Cardiac muscle cell (in vitro differentiated cells and primary cell): ENCODE measurements around the gene KY. TPM values are rescaled to one million over a fixed set of nuclear protein-coding genes. Genes with fewer than 3 reads are reported as not detected.

Experiments
- DNase-seq, 2 donors: peaks; one replicate each; pipeline versions ENCODE4 v3.0.0 to v3.0.0-alpha.2; 2010 to 2017; ENCODE audit warnings: low read depth in 1 of 2, low spot score in 1 of 2
- H3K27ac ChIP-seq: fragments of 200-600 bp; sonication (generic); 2 replicates; pipeline ENCODE4 v1.5.1; 2016
- H3K27me3 ChIP-seq: fragments of 200-600 bp; sonication (generic); 2 replicates; pipeline ENCODE4 v1.6.0; 2016; ENCODE audit warnings: control low read depth
- H3K36me3 ChIP-seq: fragments of 200-600 bp; sonication (generic); 2 replicates; pipeline ENCODE4 v1.5.1; 2016; ENCODE audit warnings: control low read depth
- H3K4me1 ChIP-seq: fragments of 200-600 bp; sonication (generic); 2 replicates; pipeline ENCODE4 v1.8.1; 2017; ENCODE audit warnings: low read depth, mild to moderate bottlenecking, mixed run types
- H3K4me3 ChIP-seq: fragments of 200-600 bp; sonication (generic); 2 replicates; pipeline ENCODE4 v1.5.1; 2016; ENCODE audit warnings: mild to moderate bottlenecking
- H3K9me3 ChIP-seq: fragments of 200-600 bp; sonication (generic); 2 replicates; pipeline ENCODE4 v1.5.1; 2017; ENCODE audit warnings: low read depth, mild to moderate bottlenecking, control low read depth
- polyA plus RNA-seq: library from polyadenylated mRNA; unstranded; fragments of >200 nt; fragmentation: Nextera tagmentation; extraction: Ambion mirVana; gene quantifications from 2 replicates; pipeline ENCODE4 v1.2.1, GENCODE V29; 2016
- total RNA-seq: library from RNA; depleted of rRNA; stranded (reverse); fragments of >200 nt; gene quantifications from 2 replicates; pipeline ENCODE4 v1.2.3, GENCODE V29; 2016
- TF ChIP-seq, protein P1 (sequence below): IDR thresholded peaks from 2 replicates; pipeline ENCODE4 v1.5.1; 2012; ENCODE audit warnings: low read depth, mild to moderate bottlenecking, low read length

KY gene
- total and polyA plus RNA-seq, 2 experiments from 2014 or later = 0.35 to 1.2 TPM

DNA sequence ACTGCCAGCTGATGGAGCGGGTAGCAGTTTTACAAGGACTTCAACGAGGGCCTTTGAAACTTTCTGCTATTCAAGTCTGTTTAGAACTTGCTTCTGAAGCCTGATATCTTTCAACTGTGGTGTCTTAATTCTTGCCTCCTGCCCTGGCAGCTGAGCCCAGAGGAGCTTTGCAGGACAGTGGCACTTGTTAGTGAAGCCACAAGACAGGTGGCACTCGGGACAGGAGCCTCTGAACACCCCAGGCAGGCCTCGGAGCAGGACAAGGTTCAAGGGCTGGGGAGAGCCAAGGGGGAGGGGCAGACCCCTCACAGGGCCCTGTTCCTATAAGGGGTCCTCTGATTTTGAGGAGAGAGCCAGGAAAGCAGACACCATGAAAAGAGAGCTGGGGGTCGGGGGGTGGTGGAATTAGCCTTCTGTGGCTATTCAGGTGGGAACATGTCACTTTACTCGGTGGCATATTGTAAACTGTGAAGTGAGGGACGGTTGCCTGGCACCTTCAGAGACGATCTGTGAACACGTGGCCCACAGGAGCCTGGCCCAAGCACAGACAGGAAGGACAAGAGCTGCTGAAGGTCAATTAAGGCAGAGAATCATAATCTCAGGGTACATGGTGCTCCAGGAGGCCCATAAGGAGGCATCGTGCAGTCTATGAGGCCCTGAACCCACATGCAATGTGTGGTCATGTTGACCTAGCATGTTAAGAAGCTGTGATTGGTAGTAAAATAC is 30.1 kb upstream of the KY start:
- Histone ChIP-seq H3K27ac (no peak overlapping the region), H3K4me3 (no peak overlapping the region), H3K9me3 (no peaks in the 10 kb centered on the region), H3K27me3 (peaks cover 60% of the 10 kb centered on the region), H3K4me1 (no peaks in the 10 kb centered on the region), H3K36me3 (no peaks in the 10 kb centered on the region)
- DNase-seq = no peak
- TF ChIP-seq, protein P1, sequence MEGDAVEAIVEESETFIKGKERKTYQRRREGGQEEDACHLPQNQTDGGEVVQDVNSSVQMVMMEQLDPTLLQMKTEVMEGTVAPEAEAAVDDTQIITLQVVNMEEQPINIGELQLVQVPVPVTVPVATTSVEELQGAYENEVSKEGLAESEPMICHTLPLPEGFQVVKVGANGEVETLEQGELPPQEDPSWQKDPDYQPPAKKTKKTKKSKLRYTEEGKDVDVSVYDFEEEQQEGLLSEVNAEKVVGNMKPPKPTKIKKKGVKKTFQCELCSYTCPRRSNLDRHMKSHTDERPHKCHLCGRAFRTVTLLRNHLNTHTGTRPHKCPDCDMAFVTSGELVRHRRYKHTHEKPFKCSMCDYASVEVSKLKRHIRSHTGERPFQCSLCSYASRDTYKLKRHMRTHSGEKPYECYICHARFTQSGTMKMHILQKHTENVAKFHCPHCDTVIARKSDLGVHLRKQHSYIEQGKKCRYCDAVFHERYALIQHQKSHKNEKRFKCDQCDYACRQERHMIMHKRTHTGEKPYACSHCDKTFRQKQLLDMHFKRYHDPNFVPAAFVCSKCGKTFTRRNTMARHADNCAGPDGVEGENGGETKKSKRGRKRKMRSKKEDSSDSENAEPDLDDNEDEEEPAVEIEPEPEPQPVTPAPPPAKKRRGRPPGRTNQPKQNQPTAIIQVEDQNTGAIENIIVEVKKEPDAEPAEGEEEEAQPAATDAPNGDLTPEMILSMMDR = no peak

DNA sequence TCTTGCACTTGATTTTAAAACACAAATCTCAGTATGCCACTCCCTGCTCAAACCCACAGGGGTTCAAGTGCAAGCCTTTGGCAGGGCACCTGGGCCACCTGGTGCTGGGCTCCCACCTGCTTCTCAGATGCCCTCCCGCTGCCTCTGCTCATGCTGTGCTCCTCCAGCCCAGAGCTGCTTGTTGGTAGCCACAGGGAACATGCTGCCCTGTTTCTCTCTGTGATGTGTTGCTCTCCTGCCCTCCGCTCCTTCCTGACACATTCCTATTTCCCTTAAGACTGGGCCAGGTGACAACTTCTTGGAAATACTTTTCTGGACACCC is 27.1 kb upstream of the KY start:
- H3K36me3 ChIP-seq = no peaks in the 10 kb centered on the region
- DNase-seq = no peak
- no peaks in the 10 kb centered on the region for H3K4me1 ChIP-seq
- TF ChIP-seq, protein P1 = no peak
- H3K27me3 ChIP-seq = peaks cover 40% of the 10 kb centered on the region
- no peak overlapping the region for H3K27ac ChIP-seq
- no peaks in the 10 kb centered on the region for H3K9me3 ChIP-seq
- H3K4me3 ChIP-seq = no peak overlapping the region

GRCh38 chr3:134677196-134677986 is 26.6 kb upstream of the KY start:
- no peaks in the 10 kb centered on the region for H3K4me1 ChIP-seq
- no peak overlapping the region for H3K4me3 ChIP-seq
- peak; percentile 22 to 47 for DNase-seq
- no peak overlapping the region for H3K27ac ChIP-seq
- TF ChIP-seq, protein P1 = peak; percentile 71
- H3K36me3 ChIP-seq = no peaks in the 10 kb centered on the region
- peaks cover 34% of the 10 kb centered on the region for H3K27me3 ChIP-seq
- no peaks in the 10 kb centered on the region for H3K9me3 ChIP-seq

DNA sequence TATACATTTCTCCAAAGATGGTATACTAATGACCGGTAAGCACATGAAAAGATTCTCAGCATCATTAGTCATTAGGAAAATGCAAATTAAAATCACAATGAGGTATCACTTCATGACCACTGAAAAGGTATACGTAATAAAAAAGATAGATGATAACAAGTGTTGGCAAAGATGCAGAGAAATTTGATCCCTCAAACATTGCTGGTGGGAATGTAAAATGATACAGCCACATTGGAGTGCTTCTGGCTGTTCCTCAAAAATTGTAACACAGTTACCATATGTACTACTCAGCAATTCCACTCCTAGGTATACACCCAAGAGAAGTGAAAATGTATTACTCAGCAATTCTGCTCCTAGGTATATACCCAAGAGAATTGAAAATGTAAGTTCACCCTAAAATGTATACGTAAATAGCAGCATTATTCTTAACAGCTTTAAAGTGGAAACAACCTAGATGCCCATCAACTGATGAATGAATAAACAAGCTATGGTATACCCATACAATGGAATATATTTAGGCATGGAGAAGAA is 25.0 kb upstream of the KY start:
- H3K9me3 ChIP-seq = no peaks in the 10 kb centered on the region
- DNase-seq = no peak
- H3K36me3 ChIP-seq = no peaks in the 10 kb centered on the region
- H3K4me3 ChIP-seq = no peak overlapping the region
- H3K27me3 ChIP-seq = peaks cover 32% of the 10 kb centered on the region
- H3K27ac ChIP-seq = no peak overlapping the region
- TF ChIP-seq, protein P1 = no peak
- no peaks in the 10 kb centered on the region for H3K4me1 ChIP-seq

- no peak overlapping the region for H3K4me3 ChIP-seq
- H3K4me1 ChIP-seq = no peaks in the 10 kb centered on the region
- peaks cover 27% of the 10 kb centered on the region for H3K27me3 ChIP-seq
- H3K27ac ChIP-seq = no peak overlapping the region
- DNase-seq = no peak
- TF ChIP-seq, protein P1 = no peak
- no peaks in the 10 kb centered on the region for H3K9me3 ChIP-seq
- no peaks in the 10 kb centered on the region for H3K36me3 ChIP-seq
Observed at GRCh38 chr3:134672571-134672970, 21.7 kb upstream of the KY start.
